HL-60 (cell line): Measurements from ENCODE around the gene UFSP1.

Experiments
- DNase-seq, 2 experiments: peaks; one replicate each; pipeline ENCODE4 v3.0.0-alpha.2; 2010 to 2020; ENCODE audit warnings: low read depth in 1 of 2, low spot score in 1 of 2
- H3K27ac ChIP-seq: fragments of 250-450 bp; sonication (Bioruptor Pico); replicated peaks from 2 replicates; pipeline ENCODE4 v1.5.1; 2020; ENCODE audit warnings: mild to moderate bottlenecking, moderate library complexity
- H3K27me3 ChIP-seq: fragments of 250-450 bp; sonication (Bioruptor Pico); 2 replicates; pipeline ENCODE4 v1.5.1; 2021; ENCODE audit warnings: mild to moderate bottlenecking, moderate library complexity; ENCODE audit not compliant: insufficient read depth, poor library complexity, severe bottlenecking
- H3K4me3 ChIP-seq: replicated peaks from 2 replicates; pipeline ENCODE4 v1.5.1; 2011; ENCODE audit warnings: mild to moderate bottlenecking, control low read depth, low read length; ENCODE audit not compliant: insufficient read depth
- GABPA ChIP-seq: IDR thresholded peaks from 2 replicates; pipeline ENCODE4 v1.6.1; 2012; ENCODE audit warnings: low read depth
- POLR2AphosphoS5 ChIP-seq: IDR thresholded peaks from 2 replicates; pipeline ENCODE4 v1.6.1; 2012; ENCODE audit warnings: low read depth
- REST ChIP-seq: IDR thresholded peaks from 2 replicates; pipeline ENCODE4 v1.6.1; 2012; ENCODE audit warnings: low read depth; ENCODE audit not compliant: insufficient replicate concordance
- SPI1 ChIP-seq: IDR thresholded peaks from 2 replicates; pipeline ENCODE4 v1.6.1; 2012; ENCODE audit warnings: low read depth, mild to moderate bottlenecking, borderline replicate concordance
- TF ChIP-seq, protein P1 (sequence below): IDR thresholded peaks from one replicate; pipeline ENCODE4 v1.5.1; 2011; ENCODE audit warnings: low read length, control low read depth, inconsistent platforms; ENCODE audit not compliant: insufficient read depth

UFSP1 gene

GRCh38 chr7:100897772-100898454 lies 8.4 kb upstream of the UFSP1 start:
- H3K4me3 ChIP-seq = no peak overlapping the region
- peaks cover 26% of the 10 kb centered on the region for H3K27me3 ChIP-seq
- H3K27ac ChIP-seq = no peak overlapping the region
- TF ChIP-seq SPI1 (no peak), REST (no peak), POLR2AphosphoS5 (no peak), GABPA (no peak)
- TF ChIP-seq, protein P1, sequence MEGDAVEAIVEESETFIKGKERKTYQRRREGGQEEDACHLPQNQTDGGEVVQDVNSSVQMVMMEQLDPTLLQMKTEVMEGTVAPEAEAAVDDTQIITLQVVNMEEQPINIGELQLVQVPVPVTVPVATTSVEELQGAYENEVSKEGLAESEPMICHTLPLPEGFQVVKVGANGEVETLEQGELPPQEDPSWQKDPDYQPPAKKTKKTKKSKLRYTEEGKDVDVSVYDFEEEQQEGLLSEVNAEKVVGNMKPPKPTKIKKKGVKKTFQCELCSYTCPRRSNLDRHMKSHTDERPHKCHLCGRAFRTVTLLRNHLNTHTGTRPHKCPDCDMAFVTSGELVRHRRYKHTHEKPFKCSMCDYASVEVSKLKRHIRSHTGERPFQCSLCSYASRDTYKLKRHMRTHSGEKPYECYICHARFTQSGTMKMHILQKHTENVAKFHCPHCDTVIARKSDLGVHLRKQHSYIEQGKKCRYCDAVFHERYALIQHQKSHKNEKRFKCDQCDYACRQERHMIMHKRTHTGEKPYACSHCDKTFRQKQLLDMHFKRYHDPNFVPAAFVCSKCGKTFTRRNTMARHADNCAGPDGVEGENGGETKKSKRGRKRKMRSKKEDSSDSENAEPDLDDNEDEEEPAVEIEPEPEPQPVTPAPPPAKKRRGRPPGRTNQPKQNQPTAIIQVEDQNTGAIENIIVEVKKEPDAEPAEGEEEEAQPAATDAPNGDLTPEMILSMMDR = no peak
- no peak for DNase-seq

DNA sequence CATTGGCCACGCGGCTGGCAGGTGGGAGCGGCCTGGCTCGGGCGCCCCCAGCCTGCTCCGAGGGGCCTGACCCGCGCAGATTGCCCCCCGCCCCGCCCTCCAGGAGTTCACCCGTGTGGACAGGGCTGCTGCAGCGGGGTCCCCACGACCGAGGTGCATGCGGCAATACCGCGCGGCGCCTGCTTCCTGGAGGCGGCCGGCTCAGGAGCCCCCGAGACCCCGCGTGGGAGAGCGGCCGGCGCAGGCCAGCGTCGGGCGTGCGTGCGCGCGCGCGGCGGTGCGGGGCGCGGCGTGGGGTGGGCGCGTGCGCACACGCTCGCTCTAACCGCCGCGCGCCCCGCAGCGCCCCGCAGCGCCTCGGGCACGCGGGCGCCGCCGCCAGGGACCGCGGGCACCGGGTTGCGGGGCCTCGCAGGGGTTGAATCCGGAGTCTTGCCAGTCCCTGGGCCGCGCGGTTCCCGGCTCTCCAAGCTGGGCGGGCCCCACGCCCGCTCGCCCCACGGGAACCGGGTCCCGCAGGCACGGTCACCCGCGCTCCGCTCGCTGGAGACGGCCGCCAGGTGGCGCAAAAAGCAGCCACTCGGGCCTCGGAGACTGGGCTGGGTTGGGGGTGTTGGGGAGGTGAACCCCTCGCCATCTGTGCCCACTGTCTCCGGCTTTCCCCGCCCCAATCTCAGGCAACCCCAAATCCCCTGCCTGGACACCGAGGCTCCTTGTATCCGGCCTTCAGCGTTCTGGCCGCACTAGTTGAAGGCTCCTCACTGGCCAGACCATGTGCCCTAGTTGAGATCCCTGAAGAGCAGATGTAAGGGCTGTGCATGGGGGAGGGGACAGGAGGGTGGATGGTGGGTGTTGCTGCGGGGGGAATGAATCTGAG lies 7.5 kb upstream of the UFSP1 start:
- Histone ChIP-seq H3K27ac (no peak overlapping the region), H3K27me3 (peaks cover 29% of the 10 kb centered on the region), H3K4me3 (peak overlapping the region; percentile 8)
- TF ChIP-seq, protein P1 = peak; percentile 46
- TF ChIP-seq REST = no peak
- no peak for TF ChIP-seq POLR2AphosphoS5
- TF ChIP-seq GABPA = no peak
- TF ChIP-seq SPI1 = no peak
- DNase-seq = peak in 1 of 2 experiments; percentile 29

DNA sequence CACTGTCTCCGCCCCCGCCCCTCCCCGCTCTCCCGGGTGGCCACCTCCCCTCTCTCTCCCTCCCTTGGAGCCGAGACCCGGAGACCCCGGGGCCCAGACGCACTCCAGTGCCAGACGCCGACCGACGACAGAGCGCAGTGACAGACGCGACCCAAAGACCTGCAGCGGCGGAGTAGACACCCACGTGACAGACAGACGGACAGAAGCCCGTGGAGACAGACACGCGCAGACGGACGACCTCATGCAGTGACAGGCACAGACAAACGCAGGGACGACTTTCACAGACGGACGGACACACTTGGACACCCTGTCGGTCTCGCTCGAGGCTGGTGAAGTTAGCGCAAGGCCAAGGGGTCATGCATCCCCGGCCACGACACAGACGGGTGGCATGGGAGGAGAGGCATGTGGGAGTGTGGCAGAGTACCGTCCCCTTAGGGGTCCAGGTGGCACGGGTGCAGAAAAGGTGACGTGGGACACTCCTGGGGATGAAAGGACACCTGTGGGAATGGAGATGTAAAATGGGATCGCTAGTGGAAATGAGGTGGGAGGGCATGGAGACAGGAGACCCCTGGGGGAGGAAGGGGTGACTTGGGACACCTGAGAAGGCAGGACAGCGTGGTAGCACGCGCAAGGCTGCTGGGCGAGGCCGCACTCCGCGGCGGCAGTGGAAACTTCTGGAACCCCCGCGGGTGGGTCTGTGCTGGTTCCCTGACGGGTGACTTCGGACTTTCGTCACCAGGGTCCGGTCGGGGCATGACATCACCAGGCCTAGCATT lies 6.6 kb upstream of the UFSP1 start:
- DNase-seq = peak in 1 of 2 experiments; percentile 19
- Histone ChIP-seq H3K4me3 (0 out of 2 replicates have a peak overlapping the region, but pooled peaks have one; percentile 8), H3K27ac (no peak overlapping the region), H3K27me3 (peaks cover 35% of the 10 kb centered on the region)
- no peak for TF ChIP-seq GABPA
- TF ChIP-seq, protein P1 = no peak
- TF ChIP-seq SPI1 = no peak
- TF ChIP-seq REST = no peak
